Measurements from ENCODE around the gene KRT72.

Gene KRT72

DNA sequence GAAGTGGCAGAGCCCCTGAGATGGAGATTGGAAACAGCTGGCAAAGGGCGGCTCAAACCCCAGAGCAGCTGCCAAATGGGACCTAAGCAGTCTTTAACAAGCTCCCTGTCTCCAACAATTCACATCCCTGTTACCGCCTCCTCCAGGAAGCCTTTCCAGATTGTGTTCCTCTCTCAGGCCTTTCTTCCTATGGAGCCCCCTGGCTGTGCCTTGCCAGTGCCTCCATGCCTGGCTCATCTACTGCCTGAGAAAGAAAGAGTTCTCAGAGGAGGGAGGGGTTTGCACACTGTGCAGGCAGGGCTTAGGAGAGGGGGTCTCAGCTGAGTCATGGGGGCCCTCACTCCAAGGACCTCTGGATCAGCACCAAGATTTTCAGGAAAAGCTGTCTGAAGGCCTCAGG lies 18.8 kb downstream of the KRT72 start:
- H3K36me3 Mint-ChIP-seq = no peaks in the 10 kb centered on the region

DNA sequence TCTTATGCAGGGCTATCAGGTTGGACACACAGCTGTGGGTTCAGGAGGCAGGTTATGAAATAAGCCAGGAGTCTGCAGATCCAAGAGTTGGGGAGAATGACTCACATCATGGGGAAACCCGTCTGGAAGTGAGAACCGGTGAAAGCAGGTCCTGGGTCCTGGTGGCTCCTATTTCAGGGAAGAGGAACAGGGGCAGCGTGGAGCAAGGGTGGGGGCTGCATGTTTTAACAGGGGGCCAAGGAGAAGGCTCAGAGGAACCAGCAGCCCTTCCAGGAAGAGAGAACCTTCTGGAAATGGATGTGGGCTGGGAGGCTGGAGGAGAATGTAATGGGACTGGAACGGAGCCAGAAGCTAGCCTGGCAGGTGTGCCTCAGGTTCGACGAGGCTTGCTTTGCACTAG lies 19.8 kb downstream of the KRT72 start:
- Mint-ChIP-seq H3K4me3 (no peak overlapping the region), H3K27me3 (no peaks in the 10 kb centered on the region), H3K36me3 (no peaks in the 10 kb centered on the region), H3K9me3 (ENCODE audit: low read depth) (no peaks in the 10 kb centered on the region), H3K4me1 (ENCODE audit: low read depth) (peaks cover 39% of the 10 kb centered on the region), H3K27ac (no peak overlapping the region)

More for the DNA sequence above, 18.8 kb downstream of the KRT72 start:
- H3K9me3 Mint-ChIP-seq (ENCODE audit: low read depth) = no peaks in the 10 kb centered on the region
- H3K4me3 Mint-ChIP-seq = no peak overlapping the region
- no peaks in the 10 kb centered on the region for H3K27me3 Mint-ChIP-seq
- no peak overlapping the region for H3K27ac Mint-ChIP-seq
- peaks cover 49% of the 10 kb centered on the region for H3K4me1 Mint-ChIP-seq (ENCODE audit: low read depth)

DNA sequence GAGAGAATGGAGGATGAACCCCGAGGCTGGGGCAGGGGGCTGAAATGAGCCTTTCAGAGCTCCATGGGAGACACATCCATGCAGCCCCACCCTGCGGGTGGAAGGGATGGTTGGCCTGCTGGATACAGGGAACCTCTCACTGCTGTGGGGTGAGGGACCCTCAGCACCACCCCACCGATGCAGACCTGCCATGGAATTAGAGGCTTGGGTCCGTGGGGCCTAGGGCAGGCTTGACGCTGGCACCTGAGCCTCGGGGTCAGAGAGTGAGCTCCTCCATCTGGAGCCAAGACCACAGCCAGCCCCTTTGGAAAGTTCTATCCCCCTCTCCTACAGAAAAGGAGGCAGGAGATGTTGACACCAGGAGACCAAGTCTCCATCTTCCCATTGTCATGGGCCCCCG lies 20.2 kb downstream of the KRT72 start:
- no peaks in the 10 kb centered on the region for H3K9me3 Mint-ChIP-seq (ENCODE audit: low read depth)
- H3K36me3 Mint-ChIP-seq = no peaks in the 10 kb centered on the region
- H3K4me3 Mint-ChIP-seq = no peak overlapping the region
- no peak overlapping the region for H3K27ac Mint-ChIP-seq
- peaks cover 35% of the 10 kb centered on the region for H3K4me1 Mint-ChIP-seq (ENCODE audit: low read depth)
- no peaks in the 10 kb centered on the region for H3K27me3 Mint-ChIP-seq

DNA sequence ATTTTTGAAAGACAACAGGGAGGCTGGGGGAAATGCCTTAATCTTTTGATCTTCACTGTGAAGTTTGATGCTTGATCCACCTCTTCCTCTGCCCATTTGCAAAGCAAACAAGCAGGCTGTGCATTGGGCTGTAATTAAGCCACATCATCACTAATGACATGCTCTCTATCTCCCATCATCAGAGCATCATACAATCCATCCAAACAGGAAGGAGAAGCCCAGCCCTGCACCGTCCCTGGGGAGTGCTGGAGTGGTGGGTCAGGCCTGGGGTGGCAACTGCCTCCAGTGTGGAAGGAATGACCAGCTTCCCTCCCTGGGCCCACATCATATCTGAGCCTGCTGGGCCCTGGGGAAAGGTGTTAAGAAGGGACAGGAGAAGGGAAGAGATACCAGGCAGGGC lies 20.8 kb downstream of the KRT72 start:
- Mint-ChIP-seq H3K9me3 (ENCODE audit: low read depth) (no peaks in the 10 kb centered on the region), H3K4me3 (no peak overlapping the region), H3K4me1 (ENCODE audit: low read depth) (peaks cover 30% of the 10 kb centered on the region), H3K27me3 (no peaks in the 10 kb centered on the region), H3K36me3 (no peaks in the 10 kb centered on the region), H3K27ac (no peak overlapping the region)

DNA sequence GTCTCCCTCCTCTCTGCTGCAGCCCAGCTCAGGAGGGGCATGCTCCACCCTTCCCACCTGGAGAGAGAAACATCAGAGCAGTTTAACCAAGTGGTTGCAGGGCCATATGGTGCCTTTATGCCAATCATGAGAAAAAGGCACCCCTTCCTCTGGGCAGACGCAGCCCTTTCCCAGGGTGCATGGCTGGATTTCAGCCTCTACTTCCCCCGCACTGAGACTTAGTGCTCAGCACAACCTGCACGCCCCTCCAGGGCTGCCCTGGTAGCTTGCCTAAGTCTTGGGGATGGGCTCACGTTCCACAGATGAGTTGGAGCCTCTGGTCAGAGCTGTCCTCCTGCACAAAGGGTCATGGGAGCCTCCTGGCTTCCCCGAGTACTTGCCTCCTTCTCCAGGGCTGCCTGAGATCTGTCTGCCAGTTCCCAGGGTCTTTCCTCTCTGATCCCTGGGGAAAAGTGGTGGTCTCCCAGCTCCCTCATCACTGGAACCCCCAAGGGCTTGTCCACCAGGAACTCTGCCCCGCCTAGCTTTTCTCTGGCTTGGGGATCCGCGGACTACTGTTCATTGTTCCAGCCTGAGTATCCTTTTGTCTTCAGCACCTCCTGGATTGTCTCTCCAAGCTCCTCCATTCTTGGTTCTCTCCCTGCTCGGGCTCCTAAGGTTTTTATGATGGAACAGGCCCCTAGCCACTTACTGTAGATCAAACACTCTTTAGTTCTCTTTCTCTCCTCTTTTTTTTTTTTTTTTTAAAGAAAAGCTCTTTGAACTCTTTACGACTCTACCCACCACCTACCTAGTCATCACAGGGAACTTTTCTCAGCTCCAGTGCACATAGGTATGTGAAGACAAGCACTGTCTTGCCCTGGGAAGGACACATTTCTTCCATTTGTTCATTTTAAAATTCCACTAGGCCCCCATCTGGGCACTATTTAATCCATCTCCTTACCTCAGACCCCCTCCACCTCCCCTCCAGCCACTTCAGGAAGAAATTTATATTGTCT lies 21.5 kb downstream of the KRT72 start:
- Mint-ChIP-seq H3K4me1 (ENCODE audit: low read depth) (peaks cover 24% of the 10 kb centered on the region), H3K36me3 (no peaks in the 10 kb centered on the region), H3K27me3 (no peaks in the 10 kb centered on the region), H3K4me3 (no peak overlapping the region), H3K27ac (no peak overlapping the region), H3K9me3 (ENCODE audit: low read depth) (no peaks in the 10 kb centered on the region)

DNA sequence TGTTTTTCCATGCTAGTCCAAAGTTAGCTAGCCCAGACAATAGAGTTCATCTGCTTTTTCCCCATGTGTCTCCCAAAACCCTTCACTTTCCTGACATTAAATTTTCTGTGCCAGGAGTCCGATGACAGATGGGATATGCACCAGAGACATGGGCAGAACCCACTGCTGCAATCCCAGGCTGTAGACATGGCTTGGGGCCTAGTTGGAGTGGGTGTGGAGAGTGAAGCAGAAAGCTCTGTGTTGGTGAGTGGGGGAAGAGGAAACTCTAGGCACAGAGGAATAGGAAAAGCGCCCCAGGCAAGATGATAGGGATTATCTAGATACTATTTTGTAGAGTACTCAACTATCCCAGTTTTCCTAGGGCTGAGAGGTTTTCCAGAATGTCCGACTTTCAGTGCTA lies 22.8 kb downstream of the KRT72 start:
- Mint-ChIP-seq H3K9me3 (ENCODE audit: low read depth) (no peaks in the 10 kb centered on the region), H3K27ac (no peak overlapping the region), H3K27me3 (no peaks in the 10 kb centered on the region), H3K36me3 (no peaks in the 10 kb centered on the region), H3K4me1 (ENCODE audit: low read depth) (peaks cover 19% of the 10 kb centered on the region), H3K4me3 (no peak overlapping the region)

DNA sequence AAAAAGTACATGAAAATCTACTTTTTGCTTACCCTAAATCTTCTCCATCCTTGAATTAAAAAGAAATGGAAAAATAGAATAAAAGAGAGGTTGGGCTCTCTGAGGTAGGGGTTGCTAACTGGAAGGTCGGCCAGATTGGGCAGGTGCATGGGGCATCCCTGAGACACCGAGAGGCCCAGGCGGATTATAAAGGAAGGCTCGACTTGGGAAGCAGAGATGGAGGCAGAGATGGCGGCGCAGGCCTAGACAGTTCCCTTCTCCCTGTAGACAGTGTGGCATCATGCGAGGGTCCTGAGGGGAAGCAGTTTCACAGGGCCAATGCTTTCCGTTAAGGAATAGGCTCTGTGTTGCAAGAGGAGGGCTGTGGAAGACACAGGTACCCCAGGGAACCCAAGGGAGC lies 23.9 kb downstream of the KRT72 start:
- Mint-ChIP-seq H3K36me3 (no peaks in the 10 kb centered on the region), H3K27ac (no peak overlapping the region), H3K4me1 (ENCODE audit: low read depth) (peaks cover 10% of the 10 kb centered on the region), H3K27me3 (no peaks in the 10 kb centered on the region), H3K9me3 (ENCODE audit: low read depth) (no peaks in the 10 kb centered on the region), H3K4me3 (no peak overlapping the region)

DNA sequence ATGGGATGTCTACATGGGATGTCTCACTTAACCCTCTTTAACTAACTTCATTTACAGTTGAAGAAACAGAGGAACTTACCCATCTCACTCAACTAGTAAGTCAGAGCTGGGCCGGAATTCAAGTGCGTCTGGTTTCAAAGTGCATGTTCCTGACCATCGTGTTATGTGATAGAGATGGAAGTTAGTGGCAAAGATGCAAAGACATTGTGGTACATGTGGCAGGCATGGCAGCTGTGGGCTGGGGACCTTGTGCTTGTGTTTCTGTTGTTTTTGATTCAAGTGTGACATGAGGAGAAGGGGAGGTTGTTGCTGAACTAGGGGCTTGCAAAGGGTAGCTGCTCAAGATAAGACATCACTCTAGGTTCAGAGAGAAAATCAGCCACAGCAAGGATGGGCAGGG lies 25.3 kb downstream of the KRT72 start:
- H3K36me3 Mint-ChIP-seq = no peaks in the 10 kb centered on the region
- H3K27me3 Mint-ChIP-seq = no peaks in the 10 kb centered on the region
- no peak overlapping the region for H3K4me3 Mint-ChIP-seq
- H3K4me1 Mint-ChIP-seq (ENCODE audit: low read depth) = peaks cover 10% of the 10 kb centered on the region
- H3K27ac Mint-ChIP-seq = no peak overlapping the region
- no peaks in the 10 kb centered on the region for H3K9me3 Mint-ChIP-seq (ENCODE audit: low read depth)

DNA sequence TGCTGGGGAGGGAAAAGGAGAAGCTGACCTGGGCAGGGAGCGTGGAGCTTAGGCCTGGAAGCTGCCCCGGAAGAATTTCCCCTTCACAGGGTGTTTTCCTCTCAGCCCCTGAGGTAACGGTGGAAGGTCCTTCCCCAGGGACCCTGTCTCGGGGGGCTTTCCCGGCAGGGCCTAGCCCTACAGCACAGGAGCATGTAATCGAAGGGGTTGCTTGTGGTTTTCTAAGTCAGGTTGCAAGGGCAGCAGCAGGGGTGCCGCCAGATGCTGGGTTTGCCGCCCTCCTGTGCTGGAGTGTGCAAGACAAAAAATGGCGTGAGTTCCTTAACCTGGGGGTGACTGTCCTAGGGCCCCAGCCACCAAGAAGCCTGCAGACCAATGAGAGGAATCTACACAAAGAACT lies 26.0 kb downstream of the KRT72 start:
- Mint-ChIP-seq H3K4me1 (ENCODE audit: low read depth) (peaks cover 6% of the 10 kb centered on the region), H3K36me3 (no peaks in the 10 kb centered on the region), H3K27me3 (no peaks in the 10 kb centered on the region), H3K4me3 (no peak overlapping the region), H3K27ac (no peak overlapping the region), H3K9me3 (ENCODE audit: low read depth) (no peaks in the 10 kb centered on the region)

DNA sequence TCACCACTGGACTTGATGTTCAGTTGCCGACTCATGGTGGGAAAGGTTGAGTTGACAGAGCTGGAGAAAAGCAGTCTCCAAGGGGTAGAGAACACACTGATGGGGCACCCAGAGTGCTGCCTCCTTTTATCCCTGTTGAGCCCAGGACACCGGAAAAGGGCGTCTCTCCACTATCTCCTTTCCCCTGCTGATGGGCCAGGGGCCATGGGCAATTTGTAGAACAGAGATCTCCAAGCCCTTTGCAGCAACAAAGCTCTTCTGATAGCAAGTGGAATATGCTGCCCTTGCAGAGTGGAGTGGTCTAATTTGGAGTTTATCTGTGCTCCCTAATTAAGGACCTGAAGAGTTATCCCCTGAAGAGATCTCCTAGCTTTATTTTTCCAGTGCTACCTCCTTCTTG lies 27.5 kb downstream of the KRT72 start, which contains the start of gene KRT74:
Gene KRT74, minus strand, starts transcription at position 101 of the 400 bp plus-strand sequence. Its CDS starts 66 bp downstream, at position 35.
- Mint-ChIP-seq H3K9me3 (ENCODE audit: low read depth) (no peaks in the 10 kb centered on the region), H3K27ac (no peak within 1 kb of the TSS), H3K27me3 (no peaks in the 10 kb centered on the region)

DNA sequence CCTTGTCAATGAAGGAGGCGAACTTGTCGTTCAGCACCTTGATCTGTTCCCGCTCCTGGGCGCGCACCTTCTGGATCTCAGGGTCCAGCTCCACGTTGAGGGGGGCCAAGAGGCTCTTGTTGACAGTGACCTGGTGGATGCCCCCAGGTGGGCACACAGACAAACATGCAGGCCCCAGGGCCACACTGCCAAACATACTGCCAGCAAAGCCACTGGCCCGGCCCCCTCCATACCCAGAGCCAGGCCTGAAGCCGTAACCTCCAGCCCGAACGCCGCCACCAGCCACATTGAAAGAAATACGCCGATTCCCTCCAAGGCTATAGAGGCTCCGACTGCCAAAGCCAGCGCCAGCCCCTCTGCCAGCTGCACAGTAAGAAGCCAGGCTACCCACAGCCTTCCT lies 28.0 kb downstream of the KRT72 start:
- Mint-ChIP-seq H3K4me3 (no peak overlapping the region), H3K9me3 (ENCODE audit: low read depth) (no peaks in the 10 kb centered on the region), H3K27me3 (peaks cover under 1% of the 10 kb centered on the region), H3K27ac (no peak overlapping the region), H3K36me3 (no peaks in the 10 kb centered on the region), H3K4me1 (ENCODE audit: low read depth) (peaks cover 2% of the 10 kb centered on the region)

More for the DNA sequence above, 27.5 kb downstream of the KRT72 start, which contains the start of gene KRT74:
- Mint-ChIP-seq H3K36me3 (no peaks in the 10 kb centered on the region), H3K4me1 (ENCODE audit: low read depth) (peaks cover 2% of the 10 kb centered on the region), H3K4me3 (no peak within 1 kb of the TSS)

DNA sequence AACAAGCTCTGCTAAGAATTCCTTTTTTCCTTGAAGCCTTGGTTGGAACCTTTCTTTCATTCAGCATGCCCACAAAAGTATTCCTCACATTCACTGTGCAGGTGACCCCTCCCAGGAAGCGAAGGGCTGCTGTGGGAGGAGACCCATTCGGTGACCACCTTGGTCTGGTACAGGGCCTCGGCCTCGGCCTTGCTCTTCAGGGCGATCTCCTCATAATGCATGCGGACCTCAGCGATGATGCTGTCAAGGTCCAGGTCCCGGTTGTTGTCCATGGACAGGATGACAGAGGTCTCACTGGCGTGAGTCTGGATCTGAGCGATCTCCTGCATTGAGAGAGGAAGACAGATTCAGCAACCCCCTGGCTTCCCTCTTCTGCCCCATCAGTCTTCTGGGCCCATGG lies 30.8 kb downstream of the KRT72 start:
- peaks cover 2% of the 10 kb centered on the region for H3K4me1 Mint-ChIP-seq (ENCODE audit: low read depth)

DNA sequence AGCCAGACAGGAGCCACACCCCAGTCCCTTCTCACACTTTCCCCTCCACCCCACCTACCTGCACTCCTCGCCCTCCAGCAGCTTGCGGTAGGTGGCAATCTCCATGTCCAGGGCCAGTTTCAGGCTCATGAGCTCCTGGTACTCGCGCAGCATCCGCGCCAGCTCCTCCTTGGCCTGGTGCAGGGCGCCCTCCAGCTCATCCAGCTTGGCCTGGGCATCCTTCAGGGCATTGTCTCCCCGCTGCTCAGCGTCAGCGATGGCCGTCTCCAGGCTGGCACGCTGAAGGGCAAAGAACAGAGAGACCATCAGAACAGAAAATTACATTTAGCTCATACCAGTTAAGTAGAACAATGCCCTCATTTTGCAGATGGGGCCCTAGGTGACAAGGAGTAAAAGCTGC lies 33.2 kb downstream of the KRT72 start:
- Mint-ChIP-seq H3K36me3 (no peaks in the 10 kb centered on the region), H3K27ac (no peak overlapping the region), H3K4me1 (ENCODE audit: low read depth) (no peaks in the 10 kb centered on the region)

More for the DNA sequence above, 30.8 kb downstream of the KRT72 start:
- H3K4me3 Mint-ChIP-seq = no peak overlapping the region
- H3K9me3 Mint-ChIP-seq (ENCODE audit: low read depth) = no peaks in the 10 kb centered on the region
- H3K27ac Mint-ChIP-seq = no peak overlapping the region
- H3K36me3 Mint-ChIP-seq = no peaks in the 10 kb centered on the region
- peaks cover 5% of the 10 kb centered on the region for H3K27me3 Mint-ChIP-seq

DNA sequence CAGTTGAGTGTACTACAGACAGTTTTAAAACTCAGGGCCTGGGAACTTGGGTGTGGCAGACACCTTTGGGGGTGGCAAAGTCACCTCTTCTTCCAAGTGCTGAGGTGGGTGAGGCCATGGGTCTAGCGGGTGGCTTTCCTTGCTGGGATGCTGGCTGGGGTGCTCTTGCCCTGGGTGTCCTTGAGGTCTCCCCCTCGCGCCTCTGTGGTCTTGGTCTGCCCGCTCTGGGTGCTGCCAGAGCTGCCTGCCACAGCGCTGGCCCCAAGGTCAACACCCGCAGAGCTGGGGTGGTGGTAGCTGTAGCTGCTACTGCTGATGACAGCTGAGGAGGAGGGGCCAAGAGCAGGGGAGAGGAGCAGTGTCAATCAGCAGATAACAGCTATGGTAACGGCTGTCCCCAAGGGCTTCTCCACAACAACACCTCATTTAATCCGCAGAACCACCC lies 34.4 kb downstream of the KRT72 start:
- Mint-ChIP-seq H3K36me3 (no peaks in the 10 kb centered on the region), H3K9me3 (ENCODE audit: low read depth) (no peaks in the 10 kb centered on the region), H3K27me3 (peaks cover 10% of the 10 kb centered on the region), H3K27ac (no peak overlapping the region), H3K4me1 (ENCODE audit: low read depth) (no peaks in the 10 kb centered on the region), H3K4me3 (no peak overlapping the region)

More for the DNA sequence above, 33.2 kb downstream of the KRT72 start:
- H3K9me3 Mint-ChIP-seq (ENCODE audit: low read depth) = no peaks in the 10 kb centered on the region
- no peak overlapping the region for H3K4me3 Mint-ChIP-seq
- H3K27me3 Mint-ChIP-seq = peaks cover 10% of the 10 kb centered on the region

DNA sequence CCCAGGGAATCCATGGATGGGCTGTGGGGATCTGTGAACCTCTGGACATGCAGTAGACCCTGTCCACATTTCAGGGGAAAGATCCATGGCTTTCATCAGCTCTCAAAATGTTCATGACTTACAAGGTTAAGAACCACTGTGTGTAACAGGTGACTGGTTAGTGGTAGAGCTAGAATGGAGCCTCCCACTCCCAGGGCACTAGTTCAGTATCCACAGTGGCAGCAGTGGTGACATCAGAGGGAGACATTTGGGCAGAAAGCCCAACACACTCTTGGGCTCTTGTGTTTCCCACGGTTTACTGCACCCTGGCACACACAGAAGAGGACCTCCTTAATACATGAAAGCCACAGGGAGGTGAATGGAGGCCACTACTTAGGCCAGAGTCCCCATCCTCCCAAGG lies 36.7 kb downstream of the KRT72 start:
- Mint-ChIP-seq H3K36me3 (no peaks in the 10 kb centered on the region), H3K4me1 (ENCODE audit: low read depth) (no peaks in the 10 kb centered on the region), H3K27me3 (peaks cover 10% of the 10 kb centered on the region), H3K27ac (no peak overlapping the region), H3K9me3 (ENCODE audit: low read depth) (no peaks in the 10 kb centered on the region), H3K4me3 (no peak overlapping the region)

Measured in activated naive CD8-positive, alpha-beta T cell (primary cell).